Hematopoietic multipotent progenitor cell treated with erythropoietin and hydrocortisone succinate and interleukin-3 and kit ligand, for 15 days (in vitro differentiated cells): Measurements from ENCODE around the gene XIAP.
"Not testable (repeated sequence)": the region's sequence is repeated elsewhere in the genome, so short reads cannot be mapped to it uniquely, and the experiment has no call there.

ENCODE experiments used
- DNase-seq: peaks from one replicate; pipeline ENCODE4 v3.0.0-alpha.2; 2015; ENCODE audit warnings: low spot score

Gene XIAP

DNA sequence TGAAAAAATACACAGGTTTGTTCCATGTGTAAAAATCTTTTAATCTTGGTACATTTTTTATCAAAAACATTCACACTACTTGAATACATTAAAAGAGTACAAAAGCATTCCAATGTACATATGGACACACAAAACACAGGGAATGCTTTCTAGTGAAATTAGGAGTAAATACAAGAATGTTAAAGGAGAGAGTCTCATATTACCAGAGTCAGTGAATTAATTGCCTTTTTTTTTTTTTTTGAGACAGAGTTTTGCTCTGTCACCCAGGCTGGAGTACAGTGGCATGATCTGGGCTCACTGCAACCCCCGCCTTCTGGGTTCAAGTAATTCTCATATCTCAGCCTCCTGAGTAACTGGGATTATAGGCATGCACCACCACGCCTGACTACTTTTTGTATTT, 17.0 kb downstream of the XIAP start:
- no peak for DNase-seq

DNA sequence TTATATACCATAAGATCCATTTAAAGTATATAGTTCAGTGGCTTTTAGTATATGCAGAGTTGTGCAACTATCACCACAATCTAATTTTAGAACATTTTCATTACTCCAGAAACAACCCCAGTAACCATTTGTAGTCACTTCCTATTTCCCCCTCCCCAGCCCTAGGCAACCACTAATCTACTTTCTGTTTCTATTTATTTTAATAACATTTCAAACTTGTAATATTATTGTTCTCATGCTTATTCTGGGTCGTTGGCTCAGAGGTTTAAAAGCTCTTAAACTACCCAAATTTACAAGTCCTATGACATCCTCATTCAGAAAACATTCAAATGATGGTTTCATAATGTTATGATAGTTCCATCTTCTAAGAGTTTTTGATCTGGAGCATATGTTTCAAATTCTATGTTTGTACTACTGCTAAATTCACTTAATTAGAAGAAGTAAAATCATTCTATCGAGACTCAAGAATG, 18.4 kb downstream of the XIAP start:
- DNase-seq = no peak

DNA sequence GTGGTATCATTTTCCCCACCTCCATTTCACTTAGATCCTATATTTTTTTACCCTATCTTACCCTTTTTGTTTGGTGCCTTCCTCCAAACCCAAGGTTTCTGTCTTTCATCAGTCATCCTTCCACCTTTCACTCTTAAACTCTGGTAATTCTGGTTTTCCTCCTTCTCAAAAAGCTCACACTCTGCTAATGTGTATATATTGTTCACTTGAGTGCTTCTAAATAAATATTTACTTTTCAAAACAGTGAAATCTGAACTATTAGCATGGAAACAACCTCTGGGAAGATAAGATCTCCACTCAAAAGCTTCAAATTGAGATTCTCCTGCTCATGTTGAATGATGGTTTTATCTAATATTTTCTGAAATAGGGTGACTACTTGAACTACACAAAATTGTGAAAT, 21.5 kb downstream of the XIAP start:
- no peak for DNase-seq

DNA sequence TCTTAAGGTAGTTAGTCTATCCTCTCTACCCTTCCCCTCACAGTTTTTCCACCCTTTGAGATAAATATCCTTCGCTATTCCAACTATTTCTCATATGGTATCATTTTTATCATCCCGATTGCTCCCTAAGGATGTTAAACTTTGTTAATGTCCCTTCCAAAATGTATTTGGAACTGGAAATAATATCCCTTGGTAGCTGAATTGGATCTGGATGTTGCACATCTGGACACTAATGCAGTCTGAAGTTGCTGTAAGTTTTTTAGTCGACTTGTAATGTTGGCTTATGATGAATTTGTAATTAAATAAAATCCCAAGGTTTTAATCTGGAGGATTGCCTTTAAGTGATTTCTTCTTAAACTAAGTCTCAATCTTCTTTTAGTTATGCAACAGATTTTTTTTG, 22.5 kb downstream of the XIAP start:
- no peak for DNase-seq

DNA sequence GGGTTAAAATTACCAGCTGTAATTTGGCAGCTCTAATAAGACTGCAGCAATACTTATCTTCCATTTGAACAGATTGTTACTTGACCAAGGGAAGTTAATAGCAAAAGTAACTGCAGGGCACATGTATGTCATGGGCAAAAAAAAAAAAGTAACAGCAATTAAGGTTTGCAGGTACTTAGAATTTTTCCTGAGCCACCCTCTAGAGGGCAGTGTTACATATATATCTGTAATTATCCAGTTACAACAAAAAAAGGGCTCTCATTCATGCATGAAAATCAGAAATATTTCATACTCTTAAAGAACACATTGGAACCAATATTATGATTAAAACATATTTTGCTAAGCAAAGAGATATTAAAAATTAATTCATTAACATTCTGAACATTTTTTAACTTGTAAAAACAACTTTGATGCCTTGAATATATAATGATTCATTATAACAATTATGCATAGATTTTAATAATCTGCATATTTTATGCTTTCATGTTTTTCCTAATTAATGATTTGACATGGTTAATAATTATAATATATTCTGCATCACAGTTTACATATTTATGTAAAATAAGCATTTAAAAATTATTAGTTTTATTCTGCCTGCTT, 25.1 kb downstream of the XIAP start:
- DNase-seq = peak; percentile 65

DNA sequence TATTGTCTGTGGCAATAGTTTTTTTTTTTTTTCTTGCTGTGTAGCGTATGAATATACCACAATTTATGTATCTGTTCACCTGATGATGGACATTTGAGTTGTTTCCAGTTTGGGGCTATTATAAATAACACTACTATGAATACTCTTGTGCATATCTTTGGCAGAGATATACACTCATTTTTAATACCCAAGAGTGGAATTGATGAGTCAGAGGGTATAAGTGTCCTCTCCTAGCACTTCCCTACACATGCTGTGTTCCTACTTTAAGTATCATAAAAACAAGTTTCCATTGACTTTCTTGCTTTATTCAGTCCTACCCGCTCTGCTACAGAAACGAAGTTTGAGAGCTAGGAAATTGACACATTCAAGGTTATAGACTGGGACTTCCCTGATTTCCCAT, 39.8 kb downstream of the XIAP start:
- DNase-seq = no peak

DNA sequence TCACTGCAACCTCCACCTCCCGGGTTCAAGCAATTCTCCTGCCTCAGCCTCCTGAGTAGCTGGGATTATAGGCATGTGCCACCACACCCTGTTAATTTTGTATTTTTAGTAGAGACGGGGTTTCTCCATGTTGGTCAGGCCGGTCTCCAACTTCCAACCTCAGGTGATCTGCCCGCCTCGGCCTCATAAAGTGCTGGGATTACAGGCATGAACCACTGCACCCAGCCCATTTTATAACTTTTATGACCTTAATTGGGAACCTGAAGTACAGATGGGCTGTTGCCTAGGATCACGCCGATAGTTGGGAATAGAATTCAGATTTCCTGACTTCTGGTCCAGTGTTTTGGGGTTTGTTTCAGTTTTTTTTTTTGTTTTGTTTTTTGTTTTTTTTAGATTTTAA, 43.4 kb downstream of the XIAP start:
- not testable (repeated sequence) for DNase-seq

DNA sequence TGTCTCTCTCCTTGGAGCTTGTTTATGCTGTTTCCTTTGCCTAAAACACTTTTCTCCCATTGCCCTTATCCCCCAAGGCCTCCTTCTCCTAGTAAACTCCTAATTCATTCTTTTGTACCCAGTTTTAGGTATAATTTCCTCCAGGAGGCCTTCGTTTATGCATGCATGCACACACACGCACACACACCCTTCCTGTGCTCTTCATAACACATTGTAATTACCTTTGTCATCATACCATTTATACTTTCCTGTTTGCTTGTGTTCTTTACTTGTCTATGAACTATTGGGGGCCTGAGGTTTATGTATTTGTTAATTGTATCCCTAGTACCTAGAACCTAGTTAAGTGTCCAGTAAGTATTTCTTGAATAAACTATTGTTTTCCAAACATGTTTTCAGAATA, 45.5 kb downstream of the XIAP start:
- DNase-seq = no peak

DNA sequence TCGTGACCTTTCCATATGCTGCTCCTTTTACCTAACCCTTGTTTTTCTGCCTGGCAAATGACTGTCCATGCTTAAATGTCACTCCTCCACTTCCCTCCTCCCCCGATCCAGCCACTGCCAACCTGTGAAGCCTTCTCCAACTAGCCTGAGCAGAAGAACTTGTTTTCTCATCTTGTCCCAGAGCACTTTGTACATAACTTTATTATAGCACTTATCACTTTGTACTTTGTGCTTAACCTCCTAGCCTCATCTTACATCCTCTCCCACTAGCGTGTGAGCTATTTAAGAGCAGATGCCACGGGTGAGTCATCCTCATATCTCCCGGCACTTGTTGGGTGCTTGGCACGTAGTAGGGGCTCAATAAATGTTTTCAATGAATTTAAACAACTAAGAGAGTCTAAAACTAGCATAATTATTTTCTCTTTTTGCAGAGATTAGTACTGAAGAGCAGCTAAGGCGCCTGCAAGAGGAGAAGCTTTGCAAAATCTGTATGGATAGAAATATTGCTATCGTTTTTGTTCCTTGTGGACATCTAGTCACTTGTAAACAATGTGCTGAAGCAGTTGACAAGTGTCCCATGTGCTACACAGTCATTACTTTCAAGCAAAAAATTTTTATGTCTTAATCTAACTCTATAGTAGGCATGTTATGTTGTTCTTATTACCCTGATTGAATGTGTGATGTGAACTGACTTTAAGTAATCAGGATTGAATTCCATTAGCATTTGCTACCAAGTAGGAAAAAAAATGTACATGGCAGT, 46.9 kb downstream of the XIAP start:
- peak; percentile 8 for DNase-seq

DNA sequence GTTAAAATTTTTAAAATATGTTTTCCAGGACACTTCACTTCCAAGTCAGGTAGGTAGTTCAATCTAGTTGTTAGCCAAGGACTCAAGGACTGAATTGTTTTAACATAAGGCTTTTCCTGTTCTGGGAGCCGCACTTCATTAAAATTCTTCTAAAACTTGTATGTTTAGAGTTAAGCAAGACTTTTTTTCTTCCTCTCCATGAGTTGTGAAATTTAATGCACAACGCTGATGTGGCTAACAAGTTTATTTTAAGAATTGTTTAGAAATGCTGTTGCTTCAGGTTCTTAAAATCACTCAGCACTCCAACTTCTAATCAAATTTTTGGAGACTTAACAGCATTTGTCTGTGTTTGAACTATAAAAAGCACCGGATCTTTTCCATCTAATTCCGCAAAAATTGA, 49.7 kb downstream of the XIAP start:
- no peak for DNase-seq

DNA sequence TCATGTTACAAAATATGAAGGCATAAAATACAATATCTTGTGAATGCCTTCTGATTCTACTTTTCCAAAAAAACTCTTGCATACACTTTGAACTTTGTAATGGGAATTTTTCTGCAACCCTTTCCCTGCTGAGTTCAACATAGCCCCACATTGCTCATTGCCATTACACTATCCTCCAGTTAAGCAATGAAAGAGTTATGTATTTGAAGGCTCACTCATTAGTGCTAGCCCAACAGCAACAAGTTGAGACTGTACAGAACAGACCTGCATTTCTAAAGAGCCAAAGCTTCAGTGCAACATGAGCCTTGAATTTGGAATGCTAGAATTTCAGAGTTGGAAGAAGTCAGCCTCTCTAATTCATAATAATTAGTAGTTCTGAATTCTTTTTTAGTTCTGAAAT, 57.2 kb downstream of the XIAP start:
- DNase-seq = no peak

DNA sequence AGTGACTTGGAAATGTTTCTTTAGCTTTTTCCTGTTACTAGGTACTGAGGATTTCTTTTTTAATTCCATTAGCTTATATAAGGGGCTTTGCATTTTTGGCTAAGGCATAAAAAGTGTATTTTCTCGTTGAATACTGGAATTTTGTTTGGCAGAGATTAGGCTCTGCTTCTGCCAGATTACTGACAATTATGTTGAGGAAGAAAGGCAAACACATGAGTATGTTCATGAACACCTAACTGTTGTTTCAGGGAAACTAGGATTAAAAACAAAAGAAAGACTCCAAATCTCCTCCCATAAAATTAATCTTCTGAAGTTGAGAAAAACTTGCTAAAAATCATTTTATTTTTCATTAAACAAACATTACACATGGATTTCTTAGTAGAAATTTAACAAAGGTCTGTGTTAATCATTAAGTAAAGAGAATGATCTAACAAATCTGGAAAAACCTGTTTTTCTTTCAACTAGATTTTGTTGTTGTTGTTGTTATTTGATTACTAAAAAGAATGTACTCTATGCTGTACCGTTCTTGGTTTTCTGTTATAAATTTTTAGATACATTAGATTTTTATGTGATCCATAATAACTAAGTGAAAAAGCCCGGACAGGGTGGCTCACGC, 58.4 kb downstream of the XIAP start:
- no peak for DNase-seq

DNA sequence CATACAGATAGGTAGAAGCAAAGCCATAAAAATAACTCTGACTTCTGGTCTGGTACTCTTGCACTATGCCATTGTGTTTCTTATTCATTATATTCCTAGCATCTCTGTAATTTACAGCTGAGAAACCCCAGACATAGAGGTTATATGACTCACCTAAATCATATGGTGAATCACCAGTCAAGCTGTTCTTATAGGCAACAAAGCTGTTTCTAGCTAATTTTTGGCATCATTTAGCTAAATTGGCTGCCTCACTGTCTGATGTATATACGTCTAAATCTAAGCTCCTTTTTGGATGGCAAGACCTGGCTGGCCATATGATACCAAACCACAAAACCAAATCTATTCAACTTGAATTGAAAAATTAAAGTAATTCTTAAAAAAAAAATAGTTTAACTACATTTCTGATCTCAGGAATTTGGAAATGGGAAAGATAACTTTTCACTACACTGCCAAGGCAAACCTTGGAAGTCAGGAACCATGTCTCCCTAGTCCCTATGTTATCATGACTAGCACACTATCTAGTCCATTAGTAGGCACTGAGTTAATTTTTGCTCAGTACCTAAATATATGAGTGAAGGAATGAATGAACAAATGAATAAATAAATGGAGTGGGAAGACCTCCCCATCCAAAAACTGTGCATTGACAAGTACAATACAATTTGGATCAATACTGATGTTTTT, 60.4 kb downstream of the XIAP start:
- no peak for DNase-seq

DNA sequence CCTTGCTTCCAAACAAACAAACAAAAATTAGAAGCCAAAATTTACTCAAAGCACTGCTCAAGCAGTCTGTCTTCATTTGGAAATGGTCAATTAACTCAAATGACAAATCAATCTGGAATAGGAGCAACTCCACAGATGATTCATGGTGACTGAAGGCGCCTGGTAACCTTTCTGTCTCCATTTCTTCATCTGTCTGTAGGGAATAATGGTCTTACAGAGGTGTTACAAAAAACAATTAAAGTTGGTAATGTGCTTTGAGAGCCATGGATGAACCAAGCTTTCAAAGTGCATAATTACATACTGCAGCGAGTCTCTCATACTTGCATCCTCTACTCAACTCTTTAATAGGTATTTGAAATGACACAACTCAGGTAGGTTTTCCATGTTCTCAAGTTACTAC, 63.4 kb downstream of the XIAP start:
- DNase-seq = no peak

DNA sequence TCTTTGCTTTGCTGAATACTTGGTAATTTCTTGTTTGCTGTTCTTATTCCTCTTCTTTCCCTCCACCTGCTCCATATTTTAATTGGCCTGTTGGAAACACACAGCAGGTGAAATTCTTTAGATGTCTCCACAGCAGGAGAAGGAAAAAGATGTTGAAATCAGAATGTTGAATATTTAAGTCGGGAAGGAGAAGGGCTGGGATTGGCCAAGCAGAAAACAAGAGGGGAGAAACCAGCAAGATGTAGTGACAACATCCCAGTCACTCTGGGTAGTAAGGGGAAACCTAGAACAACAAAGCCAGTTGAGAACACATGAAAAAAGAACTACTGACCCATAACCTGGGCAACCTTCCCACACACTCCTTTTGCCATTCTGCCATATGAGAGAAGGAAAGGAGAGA, 64.3 kb downstream of the XIAP start:
- DNase-seq = no peak

DNA sequence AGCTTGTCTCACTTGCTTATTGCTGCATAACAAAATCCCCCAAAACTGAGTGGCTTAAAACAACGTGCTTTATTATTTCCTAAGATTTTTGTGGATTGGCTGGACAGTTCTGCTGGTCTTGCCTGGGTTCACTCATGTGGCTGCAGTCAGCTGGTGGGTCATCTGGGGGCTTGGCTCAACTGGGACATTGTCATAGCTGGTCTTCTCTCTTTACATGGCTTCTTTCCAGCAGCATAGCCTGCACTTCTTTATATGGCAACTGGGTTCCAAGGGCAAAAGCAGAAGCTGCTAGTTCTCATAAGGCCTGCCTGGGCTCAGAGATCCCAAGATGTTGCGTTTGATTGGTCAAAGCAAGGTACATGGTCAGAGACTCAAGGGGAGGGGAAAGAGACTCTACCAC, 68.0 kb downstream of the XIAP start:
- DNase-seq = no peak

DNA sequence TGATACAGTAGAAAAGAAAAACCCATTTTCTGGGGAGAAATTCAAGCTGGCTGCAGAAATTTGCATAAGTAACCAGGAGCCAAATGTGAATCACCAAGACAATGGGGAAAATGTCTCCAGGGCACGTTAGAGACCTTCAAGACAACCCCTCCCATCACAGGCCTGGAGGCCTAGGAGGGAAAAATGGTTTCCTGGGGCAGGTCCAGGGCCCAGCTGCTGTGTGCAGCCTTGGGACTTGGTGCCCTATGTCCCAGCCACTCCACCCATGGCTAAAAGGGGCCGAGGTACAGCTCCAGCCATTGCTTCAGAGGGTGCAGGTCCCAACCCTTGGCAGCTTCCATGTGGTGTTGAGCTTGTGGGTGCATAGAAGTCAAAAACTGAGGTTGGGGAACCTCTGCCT, 72.2 kb downstream of the XIAP start:
- not testable (repeated sequence) for DNase-seq

DNA sequence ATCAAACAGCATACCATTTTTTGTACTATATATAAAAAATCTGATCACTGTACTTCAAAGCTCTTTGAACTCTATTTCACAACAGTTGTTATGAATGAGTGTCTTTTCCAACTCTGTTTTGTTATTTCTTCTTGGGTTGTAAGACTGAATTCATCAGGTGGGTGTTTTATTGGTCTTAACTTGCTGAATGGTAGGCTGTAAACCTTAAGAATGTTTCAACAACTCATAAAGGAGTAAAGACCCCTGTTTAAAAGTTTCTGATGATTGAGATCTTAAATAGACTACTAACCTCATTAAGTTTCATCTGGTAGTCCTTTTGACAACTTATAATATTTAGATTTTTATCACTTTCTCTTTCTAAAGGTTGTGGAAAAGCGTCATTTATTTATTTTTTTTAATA, 83.2 kb downstream of the XIAP start:
- DNase-seq = no peak

DNA sequence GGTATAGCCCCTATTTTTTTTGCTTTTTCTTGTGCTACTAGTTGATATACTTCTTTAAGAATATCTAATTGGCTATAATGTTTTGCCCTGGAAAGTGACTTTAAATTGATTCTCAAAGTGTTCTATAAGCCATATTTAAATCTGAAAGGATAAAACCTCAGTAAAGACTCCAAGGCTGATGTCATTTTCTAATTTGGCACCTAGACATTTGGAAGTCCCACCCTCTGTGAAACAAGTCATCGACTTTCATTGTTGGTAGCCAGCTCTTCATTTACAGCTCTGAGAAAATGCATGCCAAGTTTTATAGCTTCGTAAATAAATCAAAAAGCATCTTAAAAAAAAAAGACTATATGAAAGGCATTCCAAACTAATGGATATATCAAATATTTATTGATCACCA, 83.6 kb downstream of the XIAP start:
- DNase-seq = no peak

DNA sequence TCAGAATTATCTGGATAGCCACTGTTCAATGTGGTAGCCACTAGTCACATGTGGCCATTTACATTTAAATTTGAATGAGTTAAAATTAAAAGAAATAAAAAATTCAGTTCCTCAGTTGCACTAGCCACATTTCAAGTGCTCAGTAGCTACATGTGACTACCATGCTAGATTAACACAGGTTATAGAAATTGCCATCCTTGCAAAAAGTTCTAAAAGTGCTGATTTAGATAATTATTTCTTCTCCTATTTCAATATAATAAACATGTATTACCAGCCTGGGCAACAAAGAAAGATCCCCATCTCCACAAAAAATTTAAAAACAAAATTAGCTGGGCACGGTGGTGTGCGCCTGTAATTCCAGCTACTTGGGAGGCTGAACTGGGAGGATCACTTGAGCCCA, 90.0 kb downstream of the XIAP start:
- DNase-seq = no peak

DNA sequence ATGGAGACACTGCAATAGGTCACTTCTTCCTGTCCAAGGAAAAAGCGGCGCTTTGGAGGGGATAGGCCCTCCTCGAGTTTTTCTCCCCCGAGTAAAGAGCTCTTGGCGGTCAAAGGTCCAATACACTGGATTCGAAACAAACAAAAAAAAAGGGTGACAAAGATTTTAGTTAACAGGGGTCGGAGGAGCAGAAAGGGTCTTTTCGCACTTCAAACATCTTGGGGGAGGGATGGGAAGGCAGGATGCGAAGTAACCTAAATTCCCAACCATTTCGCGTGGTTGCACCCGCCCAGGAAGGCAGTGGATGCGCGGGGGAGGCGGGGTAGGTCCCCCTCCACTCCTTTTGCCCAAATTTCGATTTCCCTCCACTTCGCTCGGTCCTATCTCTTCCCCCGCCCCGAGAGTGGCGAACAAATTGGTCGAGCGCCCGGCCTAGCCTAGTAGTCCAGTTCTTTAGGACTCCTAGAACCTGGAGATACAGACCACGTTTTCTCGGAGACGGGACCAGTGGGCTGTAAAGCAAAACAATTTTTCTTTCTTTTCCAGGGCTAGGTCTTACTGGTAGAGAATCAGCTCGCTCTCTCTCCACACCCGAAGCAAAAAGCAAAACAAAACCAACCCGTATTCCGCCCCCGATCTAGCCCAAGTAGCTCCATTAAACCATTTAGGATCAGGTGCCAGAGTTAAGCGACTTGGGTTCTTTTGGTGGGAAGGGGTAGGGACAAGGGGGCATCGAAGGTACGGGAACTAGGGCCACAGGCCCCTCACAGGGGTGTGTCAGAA, 99.6 kb downstream of the XIAP start:
- DNase-seq = peak; percentile 56

DNA sequence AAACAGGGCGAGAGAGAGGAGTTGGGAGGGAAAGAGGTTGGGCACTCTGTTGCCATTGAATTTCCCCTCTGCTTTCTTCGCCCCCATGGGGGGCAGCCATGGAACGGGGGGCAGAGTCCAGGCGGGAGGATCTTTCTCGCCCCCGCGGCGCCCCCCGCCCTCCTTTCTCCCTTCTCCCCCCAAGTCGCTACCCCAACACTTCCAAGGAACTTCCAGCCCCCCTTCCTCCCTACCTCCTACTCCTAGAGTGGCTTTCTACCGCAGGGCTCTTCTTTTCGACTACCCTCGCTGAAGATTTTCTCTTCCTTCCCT, 101.1 kb downstream of the XIAP start:
- DNase-seq = no peak
